HTERT RPE-1 (cell line): ENCODE measurements around the gene SDHAF3.
"Not testable (repeated sequence)": the region's sequence is repeated elsewhere in the genome, so short reads cannot be mapped to it uniquely, and the experiment has no call there.

Experiments used
- in situ Hi-C: fragments of 300-500 bp; cut with MboI; formaldehyde crosslinking; loops from 4 replicates; pipeline ENCODE4 v1.14.3; 2020; ENCODE audit warnings: low sequenced_read_pairs

The SDHAF3 gene

GRCh38 chr7:97117372-97118188, at the start of gene SDHAF3:
TSS of gene SDHAF3 (plus strand) at chr7:97117698. CDS start at chr7:97117724, 26 bp downstream.
- in situ Hi-C loops: no loop called here

DNA sequence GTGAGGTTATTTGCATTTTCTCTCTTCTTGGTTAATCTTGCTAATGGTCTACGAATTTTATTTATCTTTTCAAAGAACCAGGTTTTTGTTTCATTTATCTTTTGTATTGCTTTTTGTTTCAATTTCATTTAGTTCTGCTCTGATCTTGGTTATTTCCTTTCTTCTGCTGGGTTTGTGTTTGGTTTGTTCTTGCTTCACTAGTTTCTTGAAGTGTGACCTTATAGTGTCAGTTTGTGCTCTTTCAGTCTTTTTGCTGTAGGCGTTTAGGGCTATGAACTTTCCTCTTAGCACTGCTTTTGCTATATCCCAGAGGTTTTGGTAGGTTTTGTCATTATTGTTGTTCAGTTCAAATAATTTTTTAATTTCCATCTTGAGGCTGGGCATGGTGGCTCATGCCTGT, 45.5 kb upstream of the SDHAF3 start:
- in situ Hi-C loops: not testable (repeated sequence)

GRCh38 chr7:97075928-97076327, 41.6 kb upstream of the SDHAF3 start:
- in situ Hi-C loops: no loop called here

DNA sequence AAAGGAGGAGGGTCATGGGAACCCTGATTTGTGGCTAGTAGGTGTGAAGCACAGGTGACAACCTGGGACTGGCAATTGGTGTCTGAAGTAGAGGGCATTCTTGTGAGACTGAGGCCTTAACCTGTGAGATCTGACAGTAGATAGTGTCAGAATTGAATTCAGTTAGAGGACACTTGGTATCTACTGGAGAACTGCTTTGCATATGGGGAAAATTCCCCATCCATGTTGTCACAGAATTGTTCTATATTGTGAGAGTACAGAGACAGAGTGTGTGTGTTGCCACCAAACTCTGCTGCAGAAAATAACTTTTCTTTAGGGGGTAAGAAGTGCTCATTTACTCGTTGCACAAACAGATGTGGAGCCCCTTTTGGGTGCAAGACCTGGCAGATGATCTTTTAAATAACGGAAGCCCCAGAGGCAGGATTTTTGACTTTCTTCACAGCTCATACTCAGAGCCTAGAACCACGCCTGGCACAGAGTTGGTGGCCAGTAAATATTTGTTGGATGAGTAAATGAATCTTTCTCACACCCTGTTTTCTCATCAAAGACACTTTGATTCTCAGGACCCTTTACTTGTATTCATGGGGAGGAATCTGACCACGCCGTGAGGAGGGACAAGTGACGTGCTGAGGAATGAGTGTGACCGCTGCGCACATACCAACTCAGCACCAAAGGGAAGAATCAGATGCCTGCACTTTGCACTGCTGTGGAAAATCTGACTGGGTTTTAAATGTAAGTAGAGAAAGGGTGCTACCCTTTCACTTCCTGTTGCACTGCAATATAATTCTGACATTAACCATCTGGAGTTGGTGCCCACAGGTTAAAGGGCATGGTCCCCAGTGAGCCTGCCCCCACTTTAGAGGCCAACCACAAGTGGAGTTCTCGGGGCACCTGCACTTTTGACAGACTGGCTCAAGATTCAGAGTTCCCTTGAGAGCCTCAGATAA, 39.2 kb upstream of the SDHAF3 start:
- in situ Hi-C loops: no loop called here

DNA sequence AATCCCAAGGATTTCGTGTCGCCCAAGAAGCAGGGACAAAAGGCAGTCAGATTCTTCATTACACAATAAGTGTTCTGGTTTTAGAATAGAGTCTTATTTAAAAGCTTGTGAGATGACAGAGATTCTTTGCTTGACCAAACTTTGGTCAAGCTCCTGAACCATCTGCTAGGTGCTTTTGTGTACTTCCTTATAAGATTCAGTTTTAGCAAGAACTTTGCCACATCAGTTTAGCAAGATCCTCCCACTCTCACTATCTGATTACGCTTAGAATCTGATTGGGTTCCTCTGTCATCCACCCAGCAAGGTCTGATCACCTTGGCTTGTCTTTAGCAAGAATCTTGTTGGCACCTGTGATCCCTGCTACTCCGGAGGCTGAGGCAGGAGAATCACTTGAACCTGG, 38.2 kb upstream of the SDHAF3 start:
- in situ Hi-C loops: no loop called here

DNA sequence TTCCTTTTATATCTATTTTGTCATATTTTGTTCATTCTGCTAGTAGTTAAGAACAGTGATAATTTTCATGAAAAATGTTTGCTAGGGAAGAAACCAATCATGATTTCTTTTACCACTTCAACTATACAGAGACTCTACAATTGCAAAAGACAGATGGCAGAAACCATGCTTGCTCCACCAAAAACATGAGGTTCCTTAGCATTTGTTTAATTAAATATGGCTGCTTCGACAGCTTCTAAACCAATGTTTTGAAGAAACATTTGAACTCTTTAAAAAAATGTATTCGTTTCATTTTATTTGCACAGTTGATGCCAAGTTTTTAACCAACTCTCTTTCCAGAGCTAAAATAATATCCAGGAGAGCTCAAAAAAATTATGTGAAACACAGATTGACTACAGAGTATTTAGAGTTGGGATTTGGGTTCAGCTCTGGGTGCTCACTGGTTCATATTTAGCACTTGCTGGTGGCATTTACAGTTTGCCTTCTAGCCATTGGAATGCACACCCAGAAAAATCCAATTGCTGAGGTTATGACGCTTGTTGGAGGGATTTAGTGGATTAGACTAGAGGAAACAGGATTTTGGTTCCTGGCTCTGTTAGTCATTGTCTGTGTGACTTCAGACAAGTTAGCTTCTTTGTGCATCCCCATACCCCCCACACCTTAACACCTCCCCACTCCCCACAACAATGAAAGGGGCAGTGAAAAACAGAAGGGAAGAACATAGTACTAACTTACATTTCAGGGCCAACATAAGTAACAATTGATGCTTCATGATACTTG, 35.8 kb upstream of the SDHAF3 start:
- in situ Hi-C loops: no loop called here

DNA sequence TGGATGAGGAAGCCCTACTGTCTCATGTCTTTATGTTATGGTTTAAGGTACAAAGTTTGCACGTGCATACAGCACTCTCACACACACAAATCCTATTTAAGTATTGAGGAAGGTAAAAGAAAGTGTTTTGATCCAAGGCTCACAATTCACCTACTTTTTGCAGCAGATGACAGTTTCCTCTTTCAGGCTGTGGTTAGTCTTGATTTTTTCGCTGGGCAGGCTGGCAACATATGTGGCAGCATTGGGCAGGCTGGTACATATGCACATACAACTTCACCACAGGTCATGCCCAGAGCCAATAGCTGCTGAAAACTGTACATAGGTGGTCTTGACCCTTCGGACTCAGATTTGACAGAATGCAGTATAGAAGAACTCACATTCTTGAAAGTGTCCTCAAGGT, 29.1 kb upstream of the SDHAF3 start:
- in situ Hi-C loops: no loop called here

DNA sequence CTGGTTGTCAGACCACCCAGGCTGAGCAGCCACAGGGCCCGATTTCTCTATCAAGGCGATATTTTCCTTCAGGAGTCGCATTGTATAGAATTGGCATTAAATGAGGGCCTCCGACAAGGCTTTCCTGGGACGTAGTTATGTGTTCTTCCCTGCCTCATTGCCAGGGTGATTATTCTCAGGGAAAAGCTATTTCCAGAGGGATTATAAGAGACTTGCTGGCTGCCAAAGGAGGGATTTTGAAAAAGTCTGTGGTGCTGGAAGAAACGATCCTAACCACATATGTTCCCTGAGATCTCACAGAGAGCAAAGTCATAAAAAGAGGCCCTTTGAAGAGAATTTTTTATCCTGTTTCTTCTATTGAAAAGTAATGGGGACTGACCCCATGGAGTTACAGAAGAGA, 27.7 kb upstream of the SDHAF3 start:
- in situ Hi-C loops: no loop called here

GRCh38 chr7:97090761-97091353, 26.6 kb upstream of the SDHAF3 start:
- in situ Hi-C loops: no loop called here

- in situ Hi-C loops: no loop called here
Measured at GRCh38 chr7:97094284-97094930, 23.1 kb upstream of the SDHAF3 start.

DNA sequence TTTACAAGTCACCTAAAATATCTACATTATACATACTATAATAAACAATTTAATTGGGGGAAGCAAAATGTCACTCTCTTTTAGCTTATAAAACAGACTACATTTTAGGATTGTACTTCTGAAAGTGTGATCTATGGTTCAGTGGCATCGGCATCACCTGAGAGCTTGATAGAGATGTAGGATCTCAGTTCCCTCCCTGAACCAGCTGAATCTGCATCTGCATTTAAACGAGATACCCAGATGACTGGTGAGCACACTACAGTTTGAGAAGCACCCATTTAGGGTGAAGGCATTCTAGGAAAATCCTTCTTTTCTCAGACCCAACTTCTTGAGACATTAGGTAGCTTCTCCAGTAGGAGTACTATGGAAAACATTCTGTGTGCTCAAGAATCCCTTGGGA, 21.5 kb upstream of the SDHAF3 start:
- in situ Hi-C loops: no loop called here

- in situ Hi-C loops: no loop called here
Measured at GRCh38 chr7:97096661-97097060, 20.8 kb upstream of the SDHAF3 start.

DNA sequence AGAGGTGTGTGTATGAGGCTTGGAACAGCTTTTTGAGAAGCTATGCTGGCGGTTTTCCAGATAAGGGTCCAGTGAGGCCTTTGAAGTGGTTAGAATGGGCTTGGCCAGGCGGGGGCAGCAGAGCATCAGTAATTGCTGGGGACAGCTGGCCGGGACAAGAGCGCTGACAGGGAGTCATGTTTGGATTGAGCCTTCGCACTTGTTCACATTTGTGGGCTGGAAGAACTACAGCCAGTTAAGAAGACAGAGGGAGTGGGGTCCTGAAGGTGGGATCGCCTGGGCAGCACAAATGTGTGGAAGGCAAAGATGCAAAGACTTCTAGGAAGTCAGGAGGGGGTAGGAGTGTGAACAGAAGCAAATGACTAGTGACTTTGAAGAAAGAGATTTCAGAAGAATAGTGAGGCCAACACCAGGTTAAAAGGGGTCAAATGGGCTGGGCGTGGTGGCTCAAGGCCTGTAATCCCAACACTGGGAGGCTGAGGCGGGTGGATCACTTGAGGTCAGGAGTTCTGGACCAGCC, 12.7 kb upstream of the SDHAF3 start:
- in situ Hi-C loops: no loop called here

DNA sequence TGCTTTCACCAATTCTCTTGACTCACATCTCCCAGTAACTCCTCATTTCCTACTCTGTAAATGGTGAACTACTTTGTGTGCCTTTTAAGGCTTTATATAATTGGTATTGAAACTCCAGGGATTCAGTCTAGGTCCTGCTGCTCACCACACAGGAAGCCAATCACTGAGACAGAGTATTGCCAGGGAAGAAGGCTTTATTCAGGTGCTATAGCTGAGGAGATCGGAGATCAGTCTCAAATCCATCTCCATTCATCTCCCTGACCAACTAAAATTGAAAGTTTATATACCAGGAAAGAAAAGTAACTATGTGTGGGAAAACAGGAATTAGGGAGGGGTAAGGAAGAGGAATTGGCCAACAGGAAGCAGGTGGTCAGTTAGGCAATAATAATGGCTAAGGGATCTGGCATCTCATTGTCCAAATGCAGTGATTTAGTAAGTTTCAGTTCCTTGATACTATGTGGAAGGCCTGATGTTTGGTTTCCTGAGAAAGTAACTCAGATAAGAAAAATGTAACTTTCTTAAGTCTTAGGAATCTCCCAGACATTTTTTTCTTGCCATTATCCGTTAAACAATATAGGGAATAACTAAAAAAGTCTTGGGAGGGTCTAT, 10.2 kb upstream of the SDHAF3 start:
- in situ Hi-C loops: no loop called here

DNA sequence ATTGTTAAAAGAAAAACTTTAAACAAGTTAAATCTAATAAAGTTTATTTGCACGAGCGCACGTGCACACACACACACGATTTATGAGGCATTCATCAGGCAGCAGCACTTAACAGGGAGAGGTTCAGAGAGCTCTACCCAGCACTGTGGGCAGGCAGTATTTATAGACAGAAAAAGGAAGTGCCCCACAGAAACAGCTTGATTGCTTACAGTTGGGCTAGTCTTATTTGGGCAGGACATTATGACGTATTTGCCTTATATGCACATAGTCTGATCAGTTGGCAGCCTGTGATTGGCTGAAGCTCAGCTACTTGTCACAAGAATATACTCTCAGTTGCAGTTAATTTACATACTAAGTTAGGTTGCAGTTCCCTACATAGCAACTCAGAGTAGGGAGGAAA, 1.2 kb upstream of the SDHAF3 start:
- in situ Hi-C loops: no loop called here

DNA sequence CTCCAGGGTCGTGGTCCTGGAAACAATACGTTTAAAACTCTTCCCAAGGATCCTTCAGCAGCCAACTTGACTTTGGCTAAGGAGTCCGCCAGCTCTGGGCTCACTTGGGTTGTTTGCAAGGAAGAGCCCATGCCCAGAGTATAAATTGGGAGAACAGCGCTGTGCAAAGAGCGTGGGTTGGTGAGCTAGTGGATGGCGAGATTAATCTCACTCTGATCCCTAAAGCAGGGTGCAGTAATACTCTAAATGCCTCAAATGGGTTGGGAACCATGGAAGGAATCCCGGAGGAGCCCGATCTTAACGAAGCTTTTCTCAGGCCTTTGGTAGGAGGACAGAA, 495 bp upstream of the SDHAF3 start:
- in situ Hi-C loops: no loop called here

DNA sequence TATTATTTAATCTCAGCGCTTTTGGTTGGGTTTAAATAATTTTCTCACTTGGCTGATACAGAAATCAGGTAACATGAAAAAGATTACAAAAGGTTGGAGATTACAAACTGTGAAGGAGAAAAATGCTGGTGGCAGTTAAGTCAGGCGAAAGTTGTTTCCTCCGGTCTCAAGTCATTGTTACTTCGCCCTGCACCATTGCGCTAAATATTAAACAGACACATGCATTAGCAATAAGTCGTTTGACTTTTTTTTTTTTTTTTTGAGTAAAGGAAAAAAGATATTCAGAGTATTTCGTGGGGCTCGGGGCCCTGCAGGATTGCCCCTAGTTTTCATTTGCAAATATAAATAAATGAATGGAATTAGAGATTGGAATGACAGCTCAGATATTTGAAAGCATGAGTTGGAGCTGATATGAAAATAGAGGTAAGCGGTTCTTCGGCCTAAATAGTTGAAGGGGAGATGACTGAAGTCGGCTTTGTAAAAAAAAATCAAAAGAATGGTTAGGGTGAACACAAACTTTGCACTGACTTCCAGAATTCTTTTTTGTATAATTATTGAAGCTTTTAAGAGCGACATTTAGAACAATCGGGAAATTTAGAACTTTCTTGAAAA, 914 bp downstream of the SDHAF3 start:
- in situ Hi-C loops: no loop called here

DNA sequence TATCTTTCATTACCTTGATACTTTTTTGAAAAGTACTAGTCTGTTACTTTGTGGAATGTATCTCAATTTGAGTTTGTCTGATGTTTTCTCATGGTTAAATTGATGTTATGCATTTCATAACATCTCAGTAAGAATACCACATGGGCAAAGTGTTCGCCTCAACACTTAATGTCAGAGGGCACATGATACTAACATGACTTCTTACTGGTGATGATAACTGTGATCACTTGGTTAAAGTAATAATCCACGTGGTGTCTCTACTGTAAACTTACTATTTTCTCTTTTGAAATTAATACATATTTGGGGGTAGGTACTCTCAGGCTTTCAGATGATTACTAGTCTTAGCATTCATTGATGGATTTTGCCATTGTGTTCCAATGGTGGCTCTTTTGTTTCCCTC, 2.2 kb downstream of the SDHAF3 start:
- in situ Hi-C loops: no loop called here

DNA sequence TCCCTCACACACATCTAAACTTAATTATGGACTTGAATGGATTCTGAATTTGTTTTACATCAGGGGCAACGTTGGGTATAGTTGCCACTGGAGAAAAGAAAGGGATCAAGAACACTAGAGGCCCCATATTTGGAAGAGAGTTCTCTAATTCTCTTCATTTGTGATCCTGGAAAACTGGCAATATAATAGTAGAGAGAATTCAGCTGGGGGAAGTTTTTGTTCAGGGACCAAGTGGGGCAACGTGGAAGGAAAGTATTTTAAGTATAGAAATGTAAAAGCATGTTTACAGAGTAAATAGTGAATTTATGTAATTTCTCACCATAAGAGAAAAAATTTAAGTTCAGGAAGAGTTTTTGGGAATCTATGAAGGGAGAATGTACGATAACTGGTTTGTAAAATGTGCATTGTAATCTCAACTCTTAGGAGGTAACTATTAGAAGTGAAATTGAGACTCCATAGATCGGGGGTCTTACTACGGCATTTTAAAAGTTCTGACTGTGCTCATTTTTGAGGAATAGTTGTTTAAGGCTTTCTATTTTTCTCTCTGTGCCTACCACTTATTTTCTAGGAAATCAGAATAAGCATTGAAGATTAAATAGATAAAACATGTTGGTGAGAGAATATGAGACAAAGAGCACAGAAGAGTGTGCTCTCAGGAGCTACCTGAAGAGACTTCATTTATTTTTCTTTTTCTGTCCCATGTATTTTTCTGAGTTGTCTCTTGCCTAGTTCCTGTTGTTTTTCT, 3.4 kb downstream of the SDHAF3 start:
- in situ Hi-C loops: no loop called here
